Pancreas (tissue), 10 donors: ENCODE data around the gene KCTD6. TPM values are rescaled to one million over a fixed set of nuclear protein-coding genes. Genes with fewer than 3 reads are reported as not detected.
A peak's percentile ranks its signal among the peaks of the same experiment; 100 is the strongest.
"Not testable (repeated sequence)": the region's sequence is repeated elsewhere in the genome, so short reads cannot be mapped to it uniquely, and the experiment has no call there.

ENCODE experiments used
- ATAC-seq, 4 donors: fragments of 200-7000 bp; cut with Tn5 transposase; one replicate each; pipeline versions ENCODE4 v1.8.0 to v1.9.1; 2020; ENCODE audit warnings: mild to moderate bottlenecking in 4 of 4, moderate library complexity in 4 of 4
- DNase-seq, 6 donors: peaks; one replicate each; pipeline ENCODE4 v3.0.0-alpha.2; 2020
- FAIRE-seq: peaks from 2 replicates; lab custom pipeline; 2012; peaks lifted over from hg19 to GRCh38; lab: Jason Lieb, UNC
- H3K27ac ChIP-seq, 4 donors: fragments of 200-600 bp; sonication (generic); 1 replicate in 3 of 4; 2 replicates in 1 of 4; pipeline versions ENCODE4 v1.5.0 to v1.8.0; 2020
- H3K27me3 ChIP-seq, 4 donors: fragments of 200-600 bp; one replicate each; pipeline ENCODE4 v1.8.0; 2021
- H3K36me3 ChIP-seq, 3 donors: fragments of 200-600 bp; sonication (generic) in 1 of 3; one replicate each; pipeline versions ENCODE4 v1.5.0 to v1.8.0; 2020 to 2021
- H3K4me1 ChIP-seq, 3 donors: fragments of 200-600 bp; one replicate each; pipeline ENCODE4 v1.8.0; 2021
- H3K4me3 ChIP-seq, 4 donors: fragments of 200-600 bp; sonication (generic) in 2 of 4; one replicate each; pipeline versions ENCODE4 v1.5.0 to v1.8.0; 2020 to 2021
- H3K9me3 ChIP-seq, 4 donors: fragments of 200-600 bp; one replicate each; pipeline ENCODE4 v1.8.0; 2021
- CTCF ChIP-seq, 4 donors: fragments of 200-600 bp; sonication (generic) in 3 of 4; IDR thresholded peaks; one replicate each; pipeline versions ENCODE4 v1.5.0 to v1.8.0; 2021; ENCODE audit warnings: antibody characterized with exemption in 4 of 4
- WGBS, 2 donors: extraction: QIAGEN DNeasy Blood & Tissue Kit; methylation state at CpG; one replicate each; pipeline ENCODE4 v1.1.7; 2013; 5-methylcytosine and 5-hydroxymethylcytosine counted together
- intact Hi-C, 3 donors: fragments of 100-400 bp; cut with DNase I; formaldehyde crosslinking; loops; one replicate each; pipeline versions ENCODE4 v1.11.1 to v1.14.2; 2022
- polyA plus RNA-seq, 2 donors: library from polyadenylated mRNA; stranded (reverse); fragments of 200-250 nt; gene quantifications; one replicate each; pipeline ENCODE4 v1.2.3, GENCODE V29; 2013
- total RNA-seq, 6 donors: library from RNA; stranded (reverse); fragmentation: NEBNext Ultra II Directional in 4 of 6; extraction: Animal tissue kit (Norgen Biotek cat#: 25700) in 4 of 6; gene quantifications; one replicate each; pipeline versions ENCODE4 v1.2.1 to v1.2.4, GENCODE V29; 2021 to 2023
- donor health status: healthy with polysubstance abuse.
- donor health status: DM: no; HTN: no; CAD: no; lungs with moderate emphysema.
- donor health status: DM: no; HTN: no; CAD: no.
- donor health status: control.
- donor health status: control.
- donor health status: Bipolar disorder and iron deficiency.
- donor health status: DM: yes; HTN: yes; CAD: no.
- donor health status: DM: no; HTN: no; CAD: no.
- donor health status: DM: no; HTN: no; CAD: no.
- donor health status: DM: yes; HTN: yes; CAD: no.

Gene KCTD6
- total and polyA plus RNA-seq, 8 donors, result 2.2 to 13.8 (median 4.4) TPM

GRCh38 chr3:58522759-58523425 is 31.0 kb downstream of the KCTD6 start:
- FAIRE-seq (no peak), DNase-seq (no peak), ATAC-seq (no peak)
- intact Hi-C loops, result no loop called here
- H3K36me3 ChIP-seq, result no peaks in the 10 kb centered on the region
- H3K27me3 ChIP-seq, result no peaks in the 10 kb centered on the region
- no peak for TF ChIP-seq CTCF (IDR thresholded peaks at IDR 0.05)
- H3K27ac ChIP-seq, result no peak overlapping the region
- H3K4me1 ChIP-seq, result no peaks in the 10 kb centered on the region
- 79 to 81% methylated on average over 5 of the region's 5 CpGs for WGBS, 2 donors
- H3K9me3 ChIP-seq, result no peaks in the 10 kb centered on the region
- no peak overlapping the region for H3K4me3 ChIP-seq

- H3K9me3 ChIP-seq, result no peaks in the 10 kb centered on the region
- FAIRE-seq (no peak), ATAC-seq (no peak), DNase-seq (no peak)
- H3K27ac ChIP-seq, result no peak overlapping the region
- 90 to 94% methylated on average over 11 of the region's 11 CpGs for WGBS, 2 donors
- TF ChIP-seq CTCF (IDR thresholded peaks at IDR 0.05), result no peak
- H3K27me3 ChIP-seq, result no peaks in the 10 kb centered on the region
- intact Hi-C loops, result no loop called here
- no peaks in the 10 kb centered on the region for H3K36me3 ChIP-seq
- H3K4me1 ChIP-seq, result peaks cover 0 to 3% (median 0%) of the 10 kb centered on the region in 3 donors
- H3K4me3 ChIP-seq, result no peak overlapping the region
These were observed 32.5 kb downstream of the KCTD6 start for GRCh38 chr3:58524326-58524888.

- no peak for TF ChIP-seq CTCF (IDR thresholded peaks at IDR 0.05)
- H3K27ac ChIP-seq, result no peak overlapping the region
- H3K9me3 ChIP-seq, result no peaks in the 10 kb centered on the region
- DNase-seq (no peak), ATAC-seq (peak in 3 of 4 donors; percentile 18 to 52 (median 34)), FAIRE-seq (no peak)
- H3K27me3 ChIP-seq, result no peaks in the 10 kb centered on the region
- peaks cover 0 to 3% (median 0%) of the 10 kb centered on the region in 3 donors for H3K4me1 ChIP-seq
- 90 to 95% methylated on average over 7 of the region's 7 CpGs for WGBS, 2 donors
- no peaks in the 10 kb centered on the region for H3K36me3 ChIP-seq
- intact Hi-C loops, result no loop called here
- H3K4me3 ChIP-seq, result no peak overlapping the region
These were observed 34.6 kb downstream of the KCTD6 start for GRCh38 chr3:58526515-58526957.

GRCh38 chr3:58527440-58527839 is 35.5 kb downstream of the KCTD6 start:
- FAIRE-seq, H3K9me3 ChIP-seq, DNase-seq, H3K27me3 ChIP-seq, H3K36me3 ChIP-seq, ATAC-seq, H3K4me1 ChIP-seq, intact Hi-C loops, H3K4me3 ChIP-seq, H3K27ac ChIP-seq: not testable (repeated sequence)
- WGBS, 2 donors, result 79 to 84% methylated on average over 3 of the region's 3 CpGs

- H3K4me3 ChIP-seq, result no peak overlapping the region
- H3K27ac ChIP-seq, result no peak overlapping the region
- no peaks in the 10 kb centered on the region for H3K36me3 ChIP-seq
- DNase-seq (peak in 5 of 6 donors; percentile 71 to 86 (median 76)), ATAC-seq (peak; percentile 36 to 77 (median 70)), FAIRE-seq (no peak)
- intact Hi-C loops, result no loop called here
- no peaks in the 10 kb centered on the region for H3K27me3 ChIP-seq
- peaks cover 3 to 7% (median 7%) of the 10 kb centered on the region in 3 donors for H3K4me1 ChIP-seq
- no peak for TF ChIP-seq CTCF (IDR thresholded peaks at IDR 0.05)
- no peaks in the 10 kb centered on the region for H3K9me3 ChIP-seq
- WGBS, 2 donors, result 49 to 52% methylated on average over 6 of the region's 6 CpGs
These were observed 36.7 kb downstream of the KCTD6 start for GRCh38 chr3:58528629-58529028.
